GM12873 (cell line): ENCODE results near the gene ARTN.

Experiments
- CTCF ChIP-seq: IDR thresholded peaks from 2 replicates; pipeline ENCODE4 v1.5.1; 2012; ENCODE audit warnings: low read depth, mild to moderate bottlenecking, moderate library complexity, low read length, control low read depth; ENCODE audit not compliant: insufficient read depth; ENCODE audit errors: missing control alignments

Gene ARTN

GRCh38 chr1:43984855-43985254, 51.3 kb downstream of the ARTN start:
- no peak for TF ChIP-seq CTCF

GRCh38 chr1:43985984-43986595, 52.5 kb downstream of the ARTN start:
- no peak for TF ChIP-seq CTCF

- no peak for TF ChIP-seq CTCF
Observed at GRCh38 chr1:43986712-43987111, 53.1 kb downstream of the ARTN start.
